Stimulated activated CD8-positive, alpha-beta memory T cell treated with anti-CD3 and anti-CD28 coated beads, Interleukin-12 subunit alpha, Interleukin-12 subunit beta, amount 100 ng/mL, for 1 hour (primary cell): ENCODE results near the gene SFI1.
"Not testable (repeated sequence)": the region's sequence is repeated elsewhere in the genome, so short reads cannot be mapped to it uniquely, and the experiment has no call there.

ENCODE experiments used
- DNase-seq: peaks from one replicate; pipeline ENCODE4 v3.0.0-alpha.2; 2020; ENCODE audit warnings: low read depth

Gene SFI1

GRCh38 chr22:31635638-31636306 lies 139.4 kb downstream of the SFI1 start:
- no peak for DNase-seq

- no peak for DNase-seq
Measured at GRCh38 chr22:31637447-31637890, 141.1 kb downstream of the SFI1 start.

GRCh38 chr22:31637891-31638618 lies 141.7 kb downstream of the SFI1 start:
- no peak for DNase-seq

GRCh38 chr22:31639436-31640039 lies 143.2 kb downstream of the SFI1 start:
- DNase-seq = no peak

GRCh38 chr22:31646186-31647019 lies 150.1 kb downstream of the SFI1 start:
- DNase-seq = no peak

GRCh38 chr22:31647066-31647465 lies 150.7 kb downstream of the SFI1 start:
- DNase-seq = no peak

GRCh38 chr22:31647523-31648320 lies 151.4 kb downstream of the SFI1 start:
- no peak for DNase-seq

GRCh38 chr22:31650391-31650790 lies 154.1 kb downstream of the SFI1 start:
- DNase-seq = no peak

GRCh38 chr22:31651664-31652063 lies 155.3 kb downstream of the SFI1 start:
- DNase-seq = no peak

- DNase-seq = no peak
Measured at GRCh38 chr22:31652088-31652487, 155.8 kb downstream of the SFI1 start.

- DNase-seq = no peak
Measured at GRCh38 chr22:31652911-31653684, 156.8 kb downstream of the SFI1 start.

- no peak for DNase-seq
Measured at GRCh38 chr22:31653944-31654343, 157.6 kb downstream of the SFI1 start.

GRCh38 chr22:31654408-31654807 lies 158.1 kb downstream of the SFI1 start:
- DNase-seq = no peak

GRCh38 chr22:31659246-31659645 lies 162.9 kb downstream of the SFI1 start:
- no peak for DNase-seq

GRCh38 chr22:31660860-31661341 lies 164.6 kb downstream of the SFI1 start:
- not testable (repeated sequence) for DNase-seq

GRCh38 chr22:31661851-31662667 lies 165.7 kb downstream of the SFI1 start, which contains the start of gene PISD:
TSS of gene PISD (minus strand) at chr22:31662215. CDS start at chr22:31662208, 7 bp downstream.
- DNase-seq = peak; percentile 93

- DNase-seq = no peak
Measured at GRCh38 chr22:31662668-31663037, 166.3 kb downstream of the SFI1 start.
